GM18520 (cell line): ENCODE measurements around the gene CRTAC1.

Experiments used
- ATAC-seq: cut with Tn5 transposase; IDR thresholded peaks from one replicate; pipeline ENCODE4 v1.9.1; 2021; ENCODE audit not compliant: unreplicated experiment

Gene CRTAC1

DNA sequence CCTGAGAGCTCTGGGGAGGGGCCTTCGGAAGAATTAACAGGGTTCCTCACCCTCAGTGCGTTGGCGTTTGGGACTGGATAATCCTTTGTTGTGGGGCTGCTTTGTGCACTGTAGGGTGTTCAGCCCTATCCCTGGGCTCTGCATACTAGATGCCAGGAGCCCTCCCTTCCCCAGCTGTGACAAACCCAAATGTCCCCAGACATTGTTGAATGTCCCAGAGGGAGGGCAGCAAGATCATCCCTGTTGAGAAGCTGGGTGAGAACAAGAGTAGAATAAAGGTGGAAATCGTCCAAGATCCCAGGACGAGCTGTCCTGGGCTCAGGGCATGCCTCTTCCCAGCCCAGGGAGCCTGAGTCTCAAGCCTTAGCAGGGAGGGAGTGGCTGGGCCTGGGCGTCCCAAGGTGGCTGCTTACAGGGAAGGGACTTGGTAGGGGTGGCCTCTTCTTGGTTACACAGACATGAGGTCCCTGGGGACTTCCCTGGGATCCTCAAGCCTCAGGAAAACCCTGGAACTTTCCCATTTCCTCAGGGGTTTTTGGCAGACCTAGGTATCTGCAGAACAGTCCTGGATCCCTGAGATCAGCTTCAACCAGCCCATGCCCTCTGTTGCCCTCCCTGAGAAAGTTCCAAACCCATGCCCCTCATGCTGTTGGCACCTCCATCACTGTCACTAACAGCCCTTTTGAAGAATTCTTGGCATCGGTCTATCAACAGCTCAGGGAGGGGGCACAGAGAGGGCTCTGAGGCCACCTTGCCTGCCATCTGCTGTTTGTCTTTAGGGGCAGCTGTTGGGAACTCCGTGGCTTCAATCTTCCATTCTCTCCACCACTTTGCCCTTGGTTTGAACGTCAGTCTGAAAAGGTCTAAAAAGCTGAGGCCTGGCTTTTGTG, 127.0 kb downstream of the CRTAC1 start:
- ATAC-seq, result no peak

DNA sequence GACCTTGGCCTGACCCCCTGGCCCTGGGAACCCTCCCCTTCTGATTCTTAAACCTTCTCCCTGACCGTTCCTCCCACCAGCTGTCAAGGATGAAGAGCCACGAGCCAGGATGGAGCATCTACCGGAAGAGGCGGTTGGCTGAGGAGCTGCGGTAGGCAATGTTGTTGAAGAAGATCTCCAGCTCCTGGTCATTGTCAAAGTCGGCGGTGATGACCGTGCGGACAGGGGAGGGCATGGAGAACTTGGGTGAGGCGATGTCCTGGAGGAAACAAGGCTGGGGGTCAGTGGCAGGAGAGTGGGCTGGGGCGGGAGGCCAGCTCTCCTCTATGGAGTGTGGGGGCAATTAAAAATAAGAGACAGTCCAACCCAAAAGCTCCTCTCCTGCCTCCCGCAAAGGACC, 129.0 kb downstream of the CRTAC1 start:
- no peak for ATAC-seq

DNA sequence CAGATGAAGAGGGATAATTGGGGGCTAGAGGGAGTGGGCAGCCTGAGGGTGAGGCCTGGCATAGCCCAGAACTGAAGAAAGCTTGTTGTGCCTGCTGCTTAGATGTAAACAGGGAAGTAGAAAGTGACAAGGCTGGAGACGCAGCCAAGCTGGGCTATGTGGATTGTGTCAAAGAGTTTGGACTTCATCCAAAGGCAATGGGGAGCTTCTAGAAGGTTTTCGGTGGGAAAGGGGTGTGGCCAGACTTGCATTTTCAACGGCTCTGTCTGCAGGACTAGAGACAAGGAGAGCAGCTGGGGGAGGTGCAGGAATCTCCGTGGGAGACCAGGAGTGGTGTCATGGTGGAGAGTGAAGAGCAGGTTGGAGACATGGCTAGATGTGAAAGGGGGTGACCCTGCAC, 132.0 kb downstream of the CRTAC1 start:
- no peak for ATAC-seq

DNA sequence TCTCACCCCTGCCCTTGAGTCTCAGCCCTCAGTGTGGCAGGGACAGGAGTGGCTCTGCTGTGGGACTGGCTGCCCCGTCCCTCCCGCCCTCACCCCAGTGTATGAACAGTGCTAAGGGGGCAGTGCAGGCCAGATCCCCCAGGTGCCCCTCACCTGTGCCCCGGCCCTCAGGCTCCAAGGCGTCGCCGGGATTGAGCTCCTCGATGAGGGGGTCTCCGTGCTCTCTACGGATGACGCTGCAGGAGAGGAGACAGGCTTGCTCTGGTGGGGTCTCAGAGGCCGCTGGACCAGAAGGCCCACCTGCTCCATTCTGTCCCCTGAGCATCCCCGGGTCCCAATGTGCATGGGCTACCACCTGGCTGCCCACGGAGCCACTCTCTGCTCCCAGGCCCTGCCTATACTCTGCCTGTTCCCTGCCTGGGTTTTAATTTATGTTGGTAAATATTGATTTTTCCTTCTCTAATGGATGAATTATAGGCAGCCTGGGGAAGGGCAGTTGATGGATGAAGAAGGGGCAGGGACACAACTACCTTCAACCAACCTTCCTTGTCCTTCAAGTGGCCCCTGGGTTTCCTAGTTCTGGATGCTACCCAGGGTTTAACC, 133.6 kb downstream of the CRTAC1 start:
- ATAC-seq, result no peak

DNA sequence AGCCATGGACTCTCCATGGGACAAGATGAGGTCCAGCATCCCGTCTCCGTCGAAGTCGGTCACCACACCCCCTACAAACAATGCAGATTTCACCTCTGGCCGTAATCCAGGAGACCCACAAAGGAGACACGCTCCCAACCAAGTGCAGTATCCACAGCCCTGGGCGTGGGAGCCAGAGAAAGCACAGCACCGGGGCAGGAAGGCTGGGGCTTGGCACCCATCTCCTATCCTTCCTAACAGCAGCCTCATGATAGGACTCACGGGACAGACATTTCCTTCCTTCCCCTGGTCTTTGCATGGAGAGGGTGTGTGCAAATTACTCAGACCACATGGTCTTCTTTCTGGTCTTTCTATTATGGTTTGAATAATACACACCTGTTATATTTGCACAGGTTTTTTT, 134.5 kb downstream of the CRTAC1 start:
- no peak for ATAC-seq

DNA sequence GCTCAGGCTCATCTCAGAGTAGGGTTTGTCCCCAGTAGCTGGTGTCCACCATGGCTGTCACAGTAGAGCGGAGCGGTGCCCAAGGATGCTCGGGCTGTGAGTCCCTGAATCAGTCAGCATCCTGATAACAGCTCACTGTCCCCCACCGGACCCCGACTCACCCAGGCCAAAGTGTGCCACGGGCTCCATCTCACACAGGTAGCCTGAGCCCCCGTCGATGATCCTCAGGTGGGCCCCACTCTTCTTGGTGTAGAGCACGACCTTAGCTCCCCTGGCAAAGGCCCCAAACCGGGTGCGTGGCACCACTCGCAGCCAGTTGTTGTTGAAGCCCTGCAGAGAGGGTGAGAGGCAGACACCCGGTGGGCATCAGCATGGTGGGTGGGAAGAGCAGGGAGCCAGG, 135.3 kb downstream of the CRTAC1 start:
- ATAC-seq, result no peak

DNA sequence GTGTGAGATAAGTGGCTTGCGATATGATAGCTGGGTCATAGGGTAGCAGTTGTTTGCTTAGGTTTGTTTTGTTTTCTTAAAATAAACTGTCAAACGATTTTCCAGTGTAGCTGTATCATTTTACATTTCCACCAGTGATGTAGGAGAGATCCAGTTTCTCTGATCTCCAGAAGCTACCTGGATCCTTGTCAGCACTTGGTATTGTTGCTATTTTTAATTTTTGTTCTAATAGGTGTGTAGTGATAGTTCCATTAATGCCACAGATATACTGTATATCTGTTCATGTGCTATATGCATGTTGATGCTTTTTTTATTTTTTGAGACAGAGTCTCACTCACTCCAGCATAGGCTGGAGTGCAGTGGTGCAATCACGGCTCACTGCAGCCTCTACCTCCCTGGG, 136.3 kb downstream of the CRTAC1 start:
- ATAC-seq, result no peak

DNA sequence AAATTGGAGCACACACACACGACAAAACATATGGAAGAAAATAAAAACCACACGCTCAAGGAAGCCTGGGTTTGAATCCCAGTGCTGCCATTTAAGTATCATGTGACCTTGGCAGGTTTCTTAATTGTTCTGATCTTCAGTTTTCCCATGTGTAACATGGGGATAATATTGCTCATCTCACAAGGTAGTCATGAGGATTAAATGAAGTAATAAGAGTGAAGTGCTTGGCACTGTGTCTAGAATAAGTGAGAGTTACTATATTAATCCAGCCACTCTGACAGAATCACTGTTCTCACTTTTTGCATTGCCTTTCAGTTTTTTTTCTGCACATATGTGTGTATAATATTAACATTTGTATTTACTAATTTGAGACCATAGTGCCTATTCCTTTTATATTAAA, 137.5 kb downstream of the CRTAC1 start:
- ATAC-seq, result no peak

DNA sequence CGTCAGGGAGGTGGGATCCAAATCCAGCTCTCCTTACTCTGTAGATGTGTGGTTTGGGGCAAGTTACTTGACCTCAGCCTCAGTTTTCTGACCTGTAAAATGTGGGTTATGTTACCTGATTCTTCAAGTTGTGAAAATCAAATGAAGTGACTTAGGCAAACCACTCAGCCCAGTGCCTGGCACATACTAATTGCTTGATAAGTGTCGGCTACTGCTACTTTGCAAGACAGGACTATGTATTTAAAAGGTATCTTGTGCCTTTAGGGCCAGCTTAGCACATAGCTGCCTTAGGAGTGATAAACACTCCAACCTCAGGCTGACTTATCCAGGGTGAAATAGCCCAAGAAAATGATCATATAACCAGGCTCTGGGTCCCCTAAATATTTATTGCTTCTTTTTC, 137.9 kb downstream of the CRTAC1 start:
- no peak for ATAC-seq

DNA sequence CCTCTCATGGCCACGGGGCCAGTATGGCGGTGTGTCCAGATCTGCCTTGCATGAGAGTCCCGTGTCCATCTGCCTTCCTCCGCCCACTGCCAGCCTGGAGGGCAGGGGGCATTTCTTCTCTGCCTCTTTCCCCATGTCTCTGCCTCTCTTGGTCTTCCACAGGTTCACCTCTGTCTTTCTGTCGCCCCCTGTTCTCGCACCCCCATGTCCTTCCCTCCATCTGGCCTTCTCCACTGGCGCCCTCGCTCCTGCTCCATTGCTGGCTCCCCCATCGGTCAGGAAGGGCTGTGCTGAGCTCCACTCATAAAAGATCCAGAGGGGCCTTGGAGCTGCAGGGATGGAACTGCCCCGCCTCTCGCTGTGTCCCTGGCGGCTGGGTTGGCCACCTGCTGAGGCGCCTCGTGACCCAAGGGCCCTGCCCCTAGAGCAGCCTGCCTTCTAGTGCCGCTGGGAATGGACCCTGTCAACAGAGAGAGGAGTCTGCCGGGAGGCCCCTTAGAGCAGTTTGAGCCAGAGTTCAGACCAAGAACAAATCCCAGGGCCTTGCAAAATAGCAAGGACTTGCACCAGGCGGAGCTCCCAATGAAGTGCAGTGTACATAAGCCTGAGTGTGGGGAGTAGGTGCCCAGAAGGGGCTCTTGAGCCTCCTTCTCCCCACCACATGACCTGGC, 138.8 kb downstream of the CRTAC1 start:
- no peak for ATAC-seq

DNA sequence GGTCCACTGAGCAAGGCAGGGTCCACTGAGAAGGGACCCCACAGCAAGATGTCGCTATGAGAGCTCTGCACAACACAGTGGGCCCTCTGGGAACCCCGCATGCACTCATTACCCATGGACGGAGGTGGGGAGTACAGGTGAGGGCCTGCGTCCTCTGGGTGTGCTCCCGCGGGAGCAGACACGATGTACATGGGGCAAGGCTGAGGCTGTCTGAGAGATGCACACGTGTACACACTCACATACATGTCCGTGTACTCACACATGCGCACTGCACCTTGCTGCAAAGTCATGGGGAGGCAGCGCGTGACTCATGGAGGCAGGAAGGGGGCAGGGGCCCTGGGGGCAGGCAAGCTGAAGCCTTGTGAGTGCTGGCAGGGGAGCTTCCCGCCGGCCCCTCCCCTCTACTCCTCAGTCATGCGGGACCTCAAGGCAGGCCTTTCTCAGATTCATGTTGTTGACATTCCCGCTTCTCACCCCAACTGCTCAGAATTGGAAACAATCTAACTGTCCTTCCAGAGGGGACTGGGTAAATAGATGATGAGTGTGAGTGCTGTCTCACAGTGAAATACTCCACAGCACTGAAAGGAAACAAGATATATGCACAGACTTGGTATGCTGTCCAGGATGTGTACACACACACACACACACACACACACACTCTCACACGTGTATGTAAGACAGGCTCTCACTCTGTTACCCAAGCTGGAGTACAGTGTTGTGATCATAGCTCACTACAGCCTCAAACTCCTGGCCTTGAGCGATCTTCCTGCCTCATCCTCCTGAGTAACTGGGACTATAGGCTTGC, 140.8 kb downstream of the CRTAC1 start:
- ATAC-seq, result no peak

DNA sequence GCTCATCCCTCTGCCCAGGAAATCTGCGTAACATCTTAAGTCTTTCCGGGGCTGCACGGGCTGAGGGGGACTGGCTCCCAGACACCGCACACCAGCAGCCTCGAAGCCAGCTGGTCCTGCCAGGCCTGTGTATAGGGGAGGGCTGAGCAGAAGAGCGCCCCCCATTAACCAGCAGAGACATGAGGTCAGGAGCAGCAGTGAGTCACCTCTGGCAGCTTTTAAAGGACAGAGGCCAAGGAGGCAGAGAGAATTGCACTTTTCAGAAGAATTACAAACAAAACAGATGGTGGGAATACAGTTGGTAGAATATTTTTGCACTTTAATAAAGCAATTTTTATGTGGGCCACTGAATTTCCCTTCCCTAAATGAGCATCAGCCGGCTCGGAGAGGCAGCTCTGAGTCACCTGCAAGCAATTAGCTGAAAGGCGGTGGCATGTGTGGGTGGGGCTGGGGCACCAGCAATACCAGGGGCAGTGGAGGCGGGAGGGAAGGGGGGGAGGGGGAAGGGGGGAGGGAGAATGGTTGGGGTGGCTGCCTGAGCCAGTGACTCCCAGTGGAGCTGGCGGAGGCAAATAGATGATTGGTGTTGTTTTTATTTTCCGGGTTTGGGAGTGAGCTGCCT, 141.7 kb downstream of the CRTAC1 start:
- ATAC-seq, result no peak

DNA sequence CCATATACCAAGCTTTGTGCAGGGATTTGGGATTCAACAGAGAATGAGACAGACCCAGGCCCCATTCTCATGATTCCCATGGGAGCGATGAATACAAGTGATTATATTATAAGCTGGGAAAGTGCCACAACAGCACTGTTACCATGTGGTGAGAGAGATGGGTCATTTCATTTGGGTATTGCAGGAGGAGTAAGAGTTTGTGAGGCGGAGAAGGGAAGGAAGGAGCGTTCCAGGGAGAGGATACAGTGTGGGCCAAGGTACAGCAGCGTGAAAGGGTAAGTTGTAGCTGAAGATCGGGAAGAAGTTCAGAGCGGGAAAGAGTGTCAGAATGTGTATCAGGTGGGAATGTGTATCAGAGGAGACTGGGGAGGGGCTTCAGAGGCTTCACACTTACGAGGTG, 142.3 kb downstream of the CRTAC1 start:
- no peak for ATAC-seq

DNA sequence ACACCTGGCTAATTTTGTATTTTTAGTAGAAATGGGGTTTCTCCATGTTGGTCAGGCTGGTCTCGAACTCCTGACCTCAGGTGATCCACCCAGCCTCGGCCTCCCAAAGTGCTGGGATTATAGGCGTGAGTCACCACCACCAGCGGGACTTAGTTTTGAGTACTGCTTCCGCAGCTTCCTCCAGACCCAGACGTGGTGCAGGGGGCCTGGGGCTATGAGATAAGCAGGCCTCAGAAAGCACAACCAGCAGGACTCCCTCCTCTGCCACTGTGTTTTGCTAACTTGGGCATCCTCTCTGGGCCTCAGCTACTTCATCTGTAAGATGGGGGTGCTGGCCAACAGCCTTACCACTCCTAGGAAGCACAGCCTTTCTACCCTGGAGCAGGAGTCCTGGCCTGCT, 143.0 kb downstream of the CRTAC1 start:
- no peak for ATAC-seq

DNA sequence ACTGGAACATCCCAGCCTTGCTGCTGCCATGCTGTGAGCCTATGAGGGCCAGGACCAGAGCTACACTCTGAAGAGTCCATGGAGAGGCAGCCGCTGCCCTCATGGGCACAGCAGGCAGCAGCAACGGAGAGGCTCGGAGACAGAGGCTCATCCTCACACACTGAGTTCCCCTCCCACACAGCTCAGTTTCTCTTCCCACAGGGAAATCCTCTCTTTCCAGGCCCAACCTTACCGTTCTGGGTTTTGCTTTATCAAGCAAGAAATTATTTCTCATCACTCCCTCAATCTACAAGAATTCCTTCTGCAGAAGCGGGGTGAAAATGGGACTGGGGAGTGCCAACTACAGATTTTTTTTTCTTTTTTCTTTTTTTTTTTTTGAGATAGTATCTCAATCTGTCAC, 144.1 kb downstream of the CRTAC1 start:
- ATAC-seq, result no peak

DNA sequence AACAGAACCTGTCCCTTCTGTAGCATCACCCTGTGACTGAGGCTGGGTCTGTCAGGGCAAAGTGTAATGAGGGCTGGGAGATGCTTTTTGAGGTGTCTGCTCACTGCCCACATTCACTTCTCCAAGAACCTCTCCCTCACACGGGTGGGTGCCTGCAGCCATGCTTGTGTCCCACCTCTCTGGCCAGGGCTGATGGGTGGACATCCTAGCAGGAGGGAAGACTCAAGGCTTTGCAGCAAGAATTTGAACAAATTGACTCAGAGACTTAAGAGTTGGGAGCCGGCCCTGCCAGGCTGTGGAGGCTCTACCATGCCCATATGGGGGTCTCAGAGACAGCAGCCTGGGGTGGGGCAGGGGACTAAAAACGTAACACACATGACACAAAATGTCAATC, 147.3 kb downstream of the CRTAC1 start:
- no peak for ATAC-seq

DNA sequence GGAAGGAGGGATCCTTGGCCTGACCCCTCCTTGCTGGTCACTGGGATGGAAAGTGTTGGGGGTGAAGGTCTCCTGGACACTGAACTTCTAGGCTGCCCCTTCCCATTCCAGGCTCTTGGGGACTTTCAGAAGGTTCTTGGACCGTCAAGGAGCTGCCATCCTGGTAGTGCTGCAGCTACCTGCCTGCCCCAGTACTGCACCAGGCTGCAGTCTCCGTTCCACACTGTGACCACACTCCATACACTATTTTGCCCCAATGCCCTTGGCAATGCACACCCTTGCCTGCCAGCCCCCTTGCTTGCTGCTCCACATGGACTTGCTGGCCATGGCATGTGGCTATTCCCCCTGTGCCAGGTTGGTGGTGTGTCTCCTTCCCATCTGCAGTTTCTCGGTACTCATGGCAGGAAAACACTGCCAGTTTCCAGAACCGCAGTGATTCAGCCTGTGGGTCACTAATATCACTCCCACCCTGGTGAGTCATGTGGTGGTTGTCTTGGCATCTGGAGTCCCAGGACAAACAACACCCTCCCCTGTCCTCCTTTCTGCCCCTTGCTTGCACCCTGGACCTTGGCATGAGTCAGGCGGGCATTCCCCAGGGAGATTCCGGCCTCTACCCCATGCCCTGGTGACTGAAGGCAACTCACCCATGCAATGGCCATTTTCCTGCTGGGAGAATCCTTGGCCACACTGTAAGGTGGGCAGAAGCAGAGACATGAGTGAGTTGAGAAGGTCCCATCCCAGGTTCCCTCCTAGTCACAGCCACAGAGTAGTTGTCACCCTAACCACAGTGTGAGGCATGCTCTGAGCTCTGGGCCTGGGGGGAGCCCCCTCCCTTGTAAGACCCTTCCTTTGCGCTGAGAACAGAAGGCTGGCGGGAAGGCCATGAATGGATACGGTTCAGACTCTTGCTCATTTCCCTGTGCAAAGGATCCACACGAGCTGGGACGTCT, 148.0 kb downstream of the CRTAC1 start:
- ATAC-seq, result no peak

DNA sequence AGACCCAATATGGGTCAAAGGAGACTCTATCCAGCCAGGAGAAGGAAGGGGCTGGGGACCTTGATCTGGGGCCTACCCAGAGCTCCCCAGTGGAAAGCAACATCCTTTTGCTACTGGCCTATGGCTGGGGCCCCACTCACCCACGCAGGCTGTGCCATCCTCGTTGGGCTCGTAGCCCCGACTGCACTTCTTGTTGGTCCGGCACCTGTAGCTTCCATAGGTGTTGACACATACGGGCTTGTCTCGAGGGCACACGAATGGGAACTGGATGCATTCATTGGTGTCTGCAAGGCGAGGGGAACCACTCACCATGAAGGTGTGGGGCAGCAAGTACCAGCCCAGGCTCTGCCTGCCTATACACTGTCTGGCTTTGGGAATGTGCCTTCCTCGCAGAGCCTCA, 150.3 kb downstream of the CRTAC1 start:
- ATAC-seq, result no peak

DNA sequence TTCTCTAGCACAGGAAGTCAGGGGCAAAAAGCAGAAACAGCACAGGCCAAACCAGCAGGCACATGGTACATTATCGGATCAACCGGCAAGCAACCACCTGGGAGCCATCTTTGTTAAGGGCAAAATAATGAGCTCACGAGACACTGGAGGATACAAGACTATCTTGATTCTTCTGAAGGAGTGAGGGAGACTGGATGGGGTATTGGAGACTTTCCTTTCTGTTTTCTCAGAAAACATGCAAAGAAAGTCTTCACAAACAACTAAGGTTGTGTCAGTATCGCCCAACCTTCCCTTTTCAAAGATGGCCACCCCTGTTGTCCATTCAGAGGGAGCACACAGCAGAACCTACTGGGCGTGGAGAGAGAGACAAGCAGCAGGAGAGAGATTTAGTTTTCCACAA, 151.2 kb downstream of the CRTAC1 start:
- ATAC-seq, result no peak

DNA sequence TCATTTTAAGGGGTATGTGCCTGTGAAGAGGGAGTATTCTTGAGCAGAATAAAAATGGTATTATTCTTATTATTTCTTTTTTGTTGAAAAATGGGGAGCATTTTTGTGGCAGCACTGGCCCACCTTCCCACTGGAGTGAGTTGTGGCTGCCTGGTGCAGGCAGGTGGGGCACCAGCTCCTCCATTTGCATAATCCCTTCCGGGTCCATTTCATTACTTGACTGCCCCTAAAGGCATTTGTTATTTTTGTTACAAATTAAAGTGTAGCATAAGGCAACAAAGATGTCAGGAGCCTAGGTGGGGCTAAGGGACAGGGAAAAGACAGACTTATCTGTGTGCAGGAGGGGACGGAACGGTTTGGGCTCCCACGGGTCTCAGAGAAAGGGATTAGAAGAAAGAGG, 154.0 kb downstream of the CRTAC1 start:
- ATAC-seq, result no peak
